ENCODE measurements around the gene NCF4.

NCF4 gene

DNA sequence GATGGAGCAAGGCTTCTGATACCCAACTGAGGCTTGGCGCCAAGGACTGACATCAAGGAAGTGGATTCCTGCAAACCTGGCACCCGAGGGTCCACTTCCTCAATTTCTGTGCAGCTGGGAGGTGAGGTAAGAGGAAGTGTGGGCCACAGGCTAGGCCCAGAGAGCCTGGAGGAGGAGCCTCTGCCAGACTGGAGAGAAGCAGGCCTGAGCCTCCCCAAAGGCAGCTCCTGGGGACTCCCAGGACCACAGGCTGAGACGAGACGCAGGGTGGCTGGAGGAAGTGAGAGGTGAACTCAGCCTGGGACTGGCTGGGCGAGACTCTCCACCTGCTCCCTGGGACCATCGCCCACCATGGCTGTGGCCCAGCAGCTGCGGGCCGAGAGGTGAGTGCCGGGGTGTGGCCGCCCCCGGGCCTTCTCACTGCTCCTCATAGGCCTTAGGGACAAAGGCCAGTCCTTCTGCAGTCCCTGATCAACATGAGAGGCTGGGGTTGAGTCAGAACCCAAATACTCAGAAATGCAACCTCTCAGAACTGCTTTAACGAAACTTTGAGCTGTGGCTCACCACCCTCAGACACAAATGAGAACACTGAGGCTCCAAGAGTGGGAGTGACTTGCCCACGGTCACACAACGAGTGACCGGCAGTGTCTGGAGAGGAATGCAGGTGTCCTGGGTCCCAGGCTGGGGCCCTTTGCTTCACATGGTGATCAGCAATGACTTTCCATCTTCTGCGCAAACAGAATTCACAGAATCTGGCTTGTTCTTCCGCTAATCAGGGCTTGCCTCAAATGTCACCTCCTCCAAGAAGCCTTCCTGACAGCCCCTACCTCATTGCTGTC, at the start of gene NCF4:
NCF4 (plus strand) TSS at position 186 of the 839 bp plus-strand sequence; CDS start at position 352, 166 bp downstream.
- no peak for DNase-seq (ENCODE audit: low spot score)

DNA sequence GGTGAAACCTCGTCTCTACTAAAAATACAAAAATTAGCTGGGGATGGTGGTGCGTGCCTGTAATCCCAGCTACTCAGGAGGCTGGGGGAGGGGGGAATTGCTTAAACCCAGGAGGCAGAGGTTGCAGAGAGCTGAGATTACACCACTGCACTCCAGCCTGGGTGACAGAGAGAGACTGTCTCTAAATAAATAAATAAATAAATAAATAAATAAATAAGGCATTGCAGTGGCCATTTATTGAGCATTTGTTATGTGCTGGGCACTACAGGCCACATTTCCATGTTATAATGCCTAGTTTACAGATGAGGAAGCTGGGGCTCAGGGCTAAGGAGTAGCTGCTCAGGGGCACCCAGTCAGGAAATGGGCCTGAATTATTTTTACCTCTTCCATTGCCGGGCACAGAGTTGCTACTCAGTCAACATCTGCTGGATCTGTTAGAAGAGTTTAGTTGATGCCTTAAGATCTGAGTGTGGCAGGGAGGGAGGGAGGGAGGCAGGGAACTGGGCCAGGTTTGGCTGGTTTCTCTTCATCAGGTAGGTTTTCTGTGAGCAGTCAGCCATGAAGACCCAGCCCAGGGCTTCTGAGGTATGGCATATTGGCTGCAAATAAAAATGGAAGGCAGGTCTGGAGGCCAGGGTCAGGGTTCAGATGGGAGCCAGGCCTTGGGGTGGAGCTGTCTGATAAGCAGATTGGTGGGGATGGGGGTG, 49.6 kb upstream of the NCF4 start:
- DNase-seq (ENCODE audit: low spot score) = no peak

DNA sequence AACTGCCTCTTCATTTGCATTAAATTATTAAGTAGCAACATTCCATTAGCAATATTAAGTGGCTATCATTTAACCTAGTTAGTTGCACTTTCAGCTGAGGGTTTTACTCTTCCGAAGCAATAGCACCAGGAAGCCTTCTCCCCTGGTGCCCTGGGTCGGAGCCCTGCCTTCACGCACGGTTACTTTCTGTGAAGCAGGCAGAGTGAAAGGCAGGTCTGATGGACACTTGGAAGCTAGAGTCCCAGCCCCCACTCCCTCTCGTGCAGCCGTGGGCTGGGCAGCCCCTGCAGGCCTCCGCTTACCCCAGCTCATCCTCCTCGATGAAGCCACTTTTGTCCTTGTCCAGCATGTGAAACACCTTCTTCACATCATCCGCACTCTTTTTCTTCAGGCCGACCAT, 46.0 kb upstream of the NCF4 start:
- DNase-seq (ENCODE audit: low spot score) = no peak

DNA sequence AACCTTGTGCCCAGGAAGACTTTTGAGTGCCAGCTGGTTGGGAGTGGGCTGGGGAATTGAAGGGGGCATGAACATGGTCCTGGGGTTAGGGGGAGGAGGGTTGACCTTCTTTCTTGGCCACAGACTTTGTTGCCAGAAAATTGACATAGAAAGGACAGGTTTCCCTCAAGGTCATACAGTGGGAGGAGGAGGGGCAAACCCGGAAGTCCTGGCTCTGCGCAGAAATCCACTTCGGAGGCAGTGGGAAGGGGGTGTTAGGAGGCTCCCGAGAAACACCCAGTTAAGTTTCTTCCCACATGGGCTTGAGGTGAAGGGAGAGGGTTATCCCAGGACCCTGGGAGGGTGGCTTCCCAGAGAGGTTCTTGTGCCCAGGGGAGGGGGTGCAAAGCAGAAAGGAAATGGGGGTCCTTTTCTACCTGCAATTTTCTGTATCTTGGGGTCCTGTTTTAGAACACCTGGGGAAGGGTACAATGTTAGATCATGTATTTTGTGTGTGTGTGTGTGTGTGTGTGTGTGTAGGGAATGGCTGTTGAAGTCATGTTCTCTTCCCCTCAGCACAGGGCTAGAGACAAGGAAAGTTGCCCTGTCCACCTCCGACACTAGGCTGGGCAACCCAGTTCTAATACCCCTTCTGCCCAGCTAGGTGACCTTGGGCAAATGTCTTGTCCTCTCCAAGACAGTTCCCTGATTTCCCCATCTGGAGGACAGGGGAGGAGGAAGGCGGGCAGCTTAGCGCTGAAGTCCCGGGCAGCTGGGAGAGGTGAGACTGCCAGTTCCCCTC, 45.1 kb upstream of the NCF4 start:
- DNase-seq (ENCODE audit: low spot score) = no peak

DNA sequence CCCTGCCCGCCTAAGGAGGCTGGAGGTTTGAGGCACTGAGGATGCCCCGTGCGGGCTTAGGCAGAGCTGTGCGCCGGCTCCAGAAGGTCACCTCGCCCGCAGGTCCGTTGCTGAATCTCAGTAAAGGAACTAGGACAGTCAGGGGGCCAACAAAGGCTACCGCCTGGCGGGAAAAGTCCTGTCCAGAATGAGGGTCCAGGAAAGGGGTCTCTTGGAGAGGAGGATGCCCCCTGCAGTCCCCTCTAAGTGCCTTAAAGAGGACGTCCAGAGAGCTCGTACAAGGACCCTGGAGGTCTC, 44.5 kb upstream of the NCF4 start:
- DNase-seq (ENCODE audit: low spot score) = no peak

DNA sequence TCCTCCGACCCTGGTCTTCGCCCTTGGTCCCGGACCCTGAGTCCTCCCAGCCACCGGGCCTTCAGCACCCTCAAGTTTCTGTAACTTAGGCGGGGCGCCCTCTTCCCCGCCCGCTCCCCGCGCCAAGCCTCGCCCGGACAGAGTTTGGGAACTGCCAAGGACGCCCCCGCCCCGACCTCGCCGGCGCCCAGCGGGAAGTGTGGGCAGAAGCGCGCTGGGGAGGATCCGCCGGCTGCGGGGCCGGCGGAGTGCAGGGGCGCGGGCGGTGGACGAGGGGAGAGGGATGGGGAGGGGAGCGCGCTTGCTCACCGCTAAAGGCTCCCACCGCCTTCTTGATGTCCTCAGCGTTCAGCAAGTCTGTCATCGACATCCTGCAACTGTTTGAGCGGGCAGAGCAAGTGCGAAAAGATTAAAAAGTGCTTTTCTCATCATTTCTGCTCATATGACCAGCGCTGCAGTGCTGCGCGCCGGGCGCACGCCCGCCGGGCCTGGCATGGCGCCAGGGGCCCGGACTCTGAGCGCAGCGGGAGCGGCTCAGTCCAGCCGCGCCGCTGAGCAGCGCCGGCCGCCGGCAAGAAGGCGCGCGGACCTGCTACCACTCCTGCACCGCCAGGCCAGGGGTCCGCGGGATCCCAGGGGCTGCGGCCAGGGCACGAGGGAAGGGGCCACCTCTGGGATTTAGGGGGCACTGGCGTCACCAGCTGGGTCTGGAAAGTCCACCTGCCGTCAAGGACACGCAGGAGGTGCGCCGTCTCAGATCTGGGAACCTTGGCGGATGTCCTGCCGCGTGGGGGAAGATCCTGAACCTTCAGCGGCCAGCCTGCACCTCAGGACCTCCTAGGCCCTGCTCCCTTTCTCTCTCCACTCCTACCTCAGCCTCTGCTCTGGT, 43.9 kb upstream of the NCF4 start, which contains the start of gene PVALB:
PVALB (minus strand) TSS at position 400 of the 889 bp plus-strand sequence; CDS start at position 370, 30 bp downstream.
- no peak for DNase-seq (ENCODE audit: low spot score)

DNA sequence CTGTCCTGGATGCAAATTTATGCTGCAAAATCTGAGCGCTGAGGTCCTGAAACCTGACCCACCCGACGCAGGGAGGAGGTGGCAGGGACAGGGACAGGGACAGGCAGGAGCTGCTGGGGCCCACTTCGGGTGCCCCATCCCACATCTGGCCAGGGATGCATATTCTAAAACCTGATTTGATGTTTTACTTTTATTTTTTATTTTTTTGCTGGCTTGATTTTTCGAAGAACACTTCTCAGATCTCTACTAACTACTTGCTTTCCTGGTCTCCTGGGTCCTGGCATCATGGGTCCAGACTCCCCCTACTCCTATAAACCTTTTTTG, 43.3 kb upstream of the NCF4 start:
- DNase-seq (ENCODE audit: low spot score) = no peak

DNA sequence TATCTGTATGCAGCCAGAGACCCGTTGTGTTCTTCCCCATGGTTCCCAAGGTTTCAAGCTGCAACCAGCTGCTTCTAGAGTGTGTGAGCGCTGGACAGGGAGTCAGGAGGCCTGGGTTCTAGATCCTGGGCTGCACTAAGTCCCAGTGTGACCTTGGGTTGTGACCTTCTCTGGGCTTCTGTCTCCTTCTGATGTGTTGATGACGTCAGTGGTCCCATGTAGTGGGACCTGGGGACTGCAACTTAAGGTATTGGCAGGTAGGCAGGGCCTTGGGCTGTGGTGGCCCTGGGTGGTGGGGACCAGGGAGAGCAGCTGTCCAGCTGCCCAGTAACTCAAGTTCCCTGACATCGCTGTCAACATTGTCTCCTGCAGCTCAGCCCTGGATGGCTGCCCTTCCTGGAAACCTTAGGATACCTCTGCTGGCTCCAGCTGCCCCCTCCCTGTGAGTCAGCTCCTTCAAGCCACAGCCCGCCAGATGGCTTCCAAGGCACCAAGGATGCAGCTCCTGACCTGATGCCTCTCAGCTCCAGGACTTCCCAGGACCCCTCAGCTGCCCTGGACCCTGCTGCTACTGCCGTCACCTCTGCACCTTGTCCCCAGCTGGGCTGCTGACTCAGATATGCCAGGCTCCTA, 42.7 kb upstream of the NCF4 start:
- DNase-seq (ENCODE audit: low spot score) = no peak

DNA sequence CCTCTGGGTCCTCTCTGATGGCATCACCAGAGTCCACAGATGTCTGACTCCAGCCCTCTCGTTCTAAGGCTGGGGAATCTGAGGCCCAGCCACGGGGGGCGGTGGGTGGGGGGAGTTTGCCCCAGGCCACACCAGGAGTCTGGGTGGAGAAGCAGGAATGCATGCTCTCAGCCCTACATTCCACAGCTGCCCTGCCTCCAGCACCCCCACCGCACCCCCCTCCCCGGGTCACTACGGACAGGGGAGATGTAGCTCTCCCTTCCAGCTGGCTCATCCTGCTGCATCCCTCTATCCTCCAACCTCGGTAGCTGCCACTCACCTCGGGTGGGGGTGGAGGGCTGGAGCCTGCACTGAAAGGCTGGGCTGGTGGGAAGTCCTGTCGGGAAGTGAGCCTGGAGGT, 41.7 kb upstream of the NCF4 start:
- DNase-seq (ENCODE audit: low spot score) = no peak

DNA sequence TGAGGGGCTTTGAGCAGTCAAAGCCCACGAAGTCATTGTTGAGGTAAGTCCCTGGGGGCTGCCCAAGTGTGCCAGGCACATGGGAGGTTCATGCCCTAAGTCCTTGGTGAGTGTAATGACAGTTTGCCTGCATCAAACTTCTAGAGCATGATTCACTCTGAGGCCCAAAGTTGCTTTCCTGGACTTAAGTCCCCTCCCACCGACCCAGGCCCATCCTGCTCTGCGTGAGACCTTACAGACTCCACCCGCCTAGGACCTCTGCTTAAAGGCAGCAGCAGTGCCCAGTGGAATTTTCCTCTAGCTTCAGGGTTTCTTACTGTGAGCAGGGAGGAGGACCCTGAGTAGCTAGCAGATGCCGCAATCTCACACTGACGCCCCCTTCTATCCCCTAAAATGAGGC, 38.2 kb upstream of the NCF4 start:
- DNase-seq (ENCODE audit: low spot score) = no peak

DNA sequence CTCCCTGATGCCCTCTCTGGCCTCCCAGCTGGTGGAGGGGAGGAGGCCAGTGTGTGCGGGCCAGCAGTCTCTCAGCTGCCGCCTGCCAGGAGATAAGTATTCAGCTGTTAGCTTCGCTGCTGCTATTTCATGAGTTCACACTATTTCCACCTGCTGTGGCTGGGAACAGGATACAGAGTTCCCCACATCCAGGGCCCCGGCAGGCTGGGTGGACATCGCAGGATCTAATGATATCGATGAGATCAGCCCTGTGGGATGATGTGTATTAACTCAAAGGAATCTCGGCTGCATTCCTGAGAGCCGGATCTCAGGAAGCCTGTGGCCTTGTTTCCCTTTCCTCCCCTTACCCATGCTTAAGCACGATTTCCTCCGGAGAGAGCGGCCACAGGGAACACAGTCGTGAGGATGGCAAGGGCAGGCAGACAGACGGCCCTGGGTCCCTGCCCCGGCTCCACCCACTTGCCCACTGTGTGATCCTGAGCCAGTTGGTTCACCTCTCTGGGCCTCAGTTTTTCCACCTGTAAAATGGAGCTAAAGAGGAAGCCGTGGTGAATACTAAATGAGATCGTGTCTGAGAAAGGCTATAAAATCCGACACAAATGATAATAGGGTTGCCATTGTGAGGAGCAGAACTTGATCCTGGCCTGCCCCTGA, 37.5 kb upstream of the NCF4 start:
- DNase-seq (ENCODE audit: low spot score) = no peak

DNA sequence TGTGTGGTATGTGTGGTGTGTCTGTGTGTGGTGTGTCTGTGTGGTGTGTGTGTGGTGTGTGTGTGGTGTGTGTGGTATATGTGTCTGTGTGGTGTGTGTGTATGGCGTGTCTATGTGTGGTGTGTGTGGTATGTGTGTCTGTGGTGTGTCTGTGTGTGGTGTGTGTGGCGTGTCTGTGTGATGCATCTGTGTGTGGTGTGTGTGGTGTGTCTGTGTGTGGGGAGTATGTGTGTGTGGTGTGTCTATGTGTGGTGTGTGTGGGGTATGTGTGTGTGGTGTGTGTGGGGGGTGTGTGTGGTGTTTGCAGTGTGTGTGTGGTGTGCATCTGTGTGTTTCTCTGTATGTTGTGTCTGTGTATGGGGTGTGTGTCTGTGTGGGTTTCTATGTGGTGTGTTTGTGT, 36.2 kb upstream of the NCF4 start:
- DNase-seq (ENCODE audit: low spot score) = no peak

DNA sequence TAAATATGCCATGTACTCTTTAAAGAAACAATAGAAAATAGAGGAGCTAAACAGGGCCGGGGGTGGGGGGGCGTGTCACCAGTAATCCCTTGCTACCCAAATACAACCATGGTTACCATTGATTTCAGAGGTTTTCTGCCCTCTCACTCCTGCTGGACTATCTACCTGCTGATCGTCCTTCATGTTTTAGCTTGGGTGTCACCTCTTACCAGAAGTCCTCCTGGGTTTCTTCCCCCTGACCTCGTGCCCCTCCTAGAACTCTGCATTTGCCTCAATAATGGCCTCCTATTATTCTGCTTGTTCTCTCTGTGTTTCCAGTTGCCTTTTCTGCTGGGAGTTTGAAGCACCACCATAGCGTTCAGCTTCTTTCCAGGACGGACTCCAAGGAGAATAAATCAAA, 34.5 kb upstream of the NCF4 start:
- no peak for DNase-seq (ENCODE audit: low spot score)

DNA sequence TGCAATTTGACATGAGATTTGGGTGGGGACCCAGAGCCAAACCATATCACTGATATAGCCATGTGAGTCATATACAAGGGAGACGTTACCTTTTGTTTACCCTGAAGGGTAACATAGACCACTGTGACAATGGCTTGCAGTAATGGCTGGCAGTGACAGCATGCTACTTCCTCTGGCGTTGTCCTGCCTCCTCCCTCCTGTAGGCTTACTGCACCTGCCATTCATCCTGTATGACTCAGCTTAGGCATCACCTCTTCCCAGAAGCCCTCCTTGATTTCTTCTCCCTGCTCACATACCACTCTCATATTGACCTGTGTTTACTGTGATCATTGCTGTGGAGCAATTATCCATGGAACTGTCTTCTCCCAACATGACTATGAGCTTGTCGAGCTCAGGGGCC, 32.0 kb upstream of the NCF4 start:
- DNase-seq (ENCODE audit: low spot score) = no peak

DNA sequence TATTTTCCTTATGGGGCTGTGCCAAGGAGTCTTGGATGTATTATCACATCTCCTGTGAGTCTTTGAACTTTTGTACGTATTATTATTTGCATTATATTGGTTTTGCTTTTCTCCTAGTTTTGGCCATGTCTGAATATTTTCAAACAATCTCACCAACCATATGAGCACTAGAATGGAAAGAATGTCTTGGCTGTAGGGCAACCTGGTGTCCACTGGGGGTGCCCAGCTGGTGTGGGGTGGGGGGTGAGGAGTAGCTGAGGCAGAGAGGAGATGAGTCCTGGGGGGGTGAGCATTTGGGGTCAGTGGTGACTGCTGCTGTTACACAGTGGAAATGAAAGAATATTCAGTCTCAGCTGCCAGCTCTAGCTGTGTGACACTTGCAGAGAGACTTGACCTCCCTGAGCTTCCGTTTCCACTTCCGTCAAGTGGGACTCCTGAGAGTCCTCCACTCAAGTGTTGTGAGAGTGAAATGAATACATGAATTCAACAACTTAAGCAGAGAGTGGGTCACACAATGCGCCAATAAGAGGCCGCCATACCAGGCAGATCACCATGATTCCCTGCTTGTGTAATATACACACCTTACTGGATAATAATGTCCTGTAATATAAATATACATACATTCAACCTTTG, 31.3 kb upstream of the NCF4 start:
- DNase-seq (ENCODE audit: low spot score) = no peak

DNA sequence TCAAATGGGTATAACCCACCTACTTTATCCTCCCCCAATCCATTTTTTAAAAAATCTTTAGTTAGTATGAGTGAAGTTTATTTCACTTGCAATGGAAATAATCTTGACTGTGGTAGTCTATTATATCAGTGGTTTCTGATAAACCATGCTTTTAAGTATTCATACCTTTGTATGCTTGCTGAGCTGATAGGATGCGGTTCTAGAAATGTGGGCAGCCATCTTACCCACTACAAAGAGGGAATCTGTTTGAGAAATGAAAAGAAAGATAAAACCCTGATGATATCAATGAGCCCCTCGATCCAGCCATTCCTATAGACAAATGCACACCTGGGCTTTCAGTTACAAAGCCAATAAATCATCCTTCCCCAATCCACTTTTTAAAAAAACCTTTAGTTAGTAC, 30.2 kb upstream of the NCF4 start:
- no peak for DNase-seq (ENCODE audit: low spot score)

DNA sequence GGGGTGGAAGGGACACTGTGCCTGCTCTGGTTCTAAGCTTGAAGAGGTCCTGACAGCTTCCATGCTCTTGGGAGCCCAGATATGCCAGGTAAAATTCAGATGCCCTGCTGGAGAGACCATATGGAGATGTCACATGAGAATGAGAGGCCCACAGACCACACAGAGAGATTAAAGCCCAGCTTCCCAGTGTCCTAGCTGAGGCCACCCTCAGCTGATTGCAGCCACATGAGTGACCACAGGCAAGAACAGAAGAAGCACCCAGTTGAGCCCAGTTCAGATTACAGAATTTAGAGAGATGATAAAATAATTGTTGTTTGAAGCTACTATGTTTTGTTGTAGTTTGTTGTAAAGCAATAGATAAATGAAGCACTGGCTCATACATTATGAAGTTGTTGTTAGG, 29.6 kb upstream of the NCF4 start:
- DNase-seq (ENCODE audit: low spot score) = no peak

DNA sequence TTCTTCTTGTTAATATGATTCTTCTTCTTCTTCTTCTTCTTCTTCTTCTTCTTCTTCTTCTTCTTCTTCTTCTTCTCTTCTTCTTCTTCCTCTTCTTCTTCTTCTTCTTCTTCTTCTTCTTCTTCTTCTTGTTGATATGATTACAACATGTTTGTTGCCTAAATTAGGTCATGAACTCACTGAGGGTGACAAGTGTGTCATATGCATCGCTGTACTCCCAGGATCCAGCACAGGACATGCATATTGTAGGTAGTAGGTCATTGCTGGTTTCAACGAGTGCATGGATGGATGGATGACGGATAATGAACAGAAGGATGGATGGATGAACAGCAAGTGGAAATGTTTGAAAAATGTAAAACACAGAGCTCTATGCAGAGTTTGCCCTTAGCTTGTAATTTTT, 29.1 kb upstream of the NCF4 start:
- DNase-seq (ENCODE audit: low spot score) = no peak

DNA sequence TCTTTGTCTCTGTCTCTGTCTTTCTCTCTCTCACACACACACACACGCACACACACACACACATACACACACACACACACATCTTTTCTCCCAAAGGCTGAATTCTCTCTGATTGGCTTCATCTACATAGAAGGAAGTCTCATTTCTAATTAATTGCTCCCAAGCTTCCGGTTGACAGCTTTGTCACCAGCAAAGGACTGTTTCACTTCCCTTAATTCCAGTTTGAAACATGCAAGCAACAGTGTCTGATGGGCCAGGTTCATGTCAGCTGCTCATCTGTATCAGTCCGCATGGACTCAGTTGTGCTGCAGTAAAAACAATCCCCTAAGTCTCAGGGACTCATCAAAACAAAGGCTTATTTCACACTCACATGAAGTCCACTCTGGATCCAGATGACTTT, 27.7 kb upstream of the NCF4 start:
- no peak for DNase-seq (ENCODE audit: low spot score)

DNA sequence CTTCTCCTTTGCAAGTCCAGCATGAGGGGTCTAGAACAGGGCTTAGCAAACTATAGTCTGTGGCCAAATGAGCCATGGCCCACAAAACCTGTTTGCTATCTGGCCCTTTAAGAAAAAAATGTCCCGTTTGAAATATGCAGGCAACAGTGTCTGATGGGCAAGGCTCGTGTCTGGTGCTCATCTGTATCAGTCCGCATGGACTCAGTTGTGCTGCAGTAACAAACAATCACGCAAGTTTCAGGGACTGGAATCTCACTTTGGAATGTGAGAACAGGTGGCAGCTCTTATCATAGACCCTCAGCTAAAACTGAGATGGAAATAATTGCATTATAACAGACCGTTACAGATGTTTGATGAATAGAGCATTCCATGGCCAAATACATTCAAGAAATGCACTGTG, 24.9 kb upstream of the NCF4 start:
- DNase-seq (ENCODE audit: low spot score) = no peak

All from cerebellar cortex (tissue), 1 donor.